GM21576 (cell line): ENCODE results near the gene GFOD2.

Experiments
- ATAC-seq: cut with Tn5 transposase; IDR thresholded peaks from one replicate; pipeline ENCODE4 v1.9.1; 2021; ENCODE audit warnings: mild to moderate bottlenecking, moderate library complexity; ENCODE audit not compliant: unreplicated experiment

The GFOD2 gene

DNA sequence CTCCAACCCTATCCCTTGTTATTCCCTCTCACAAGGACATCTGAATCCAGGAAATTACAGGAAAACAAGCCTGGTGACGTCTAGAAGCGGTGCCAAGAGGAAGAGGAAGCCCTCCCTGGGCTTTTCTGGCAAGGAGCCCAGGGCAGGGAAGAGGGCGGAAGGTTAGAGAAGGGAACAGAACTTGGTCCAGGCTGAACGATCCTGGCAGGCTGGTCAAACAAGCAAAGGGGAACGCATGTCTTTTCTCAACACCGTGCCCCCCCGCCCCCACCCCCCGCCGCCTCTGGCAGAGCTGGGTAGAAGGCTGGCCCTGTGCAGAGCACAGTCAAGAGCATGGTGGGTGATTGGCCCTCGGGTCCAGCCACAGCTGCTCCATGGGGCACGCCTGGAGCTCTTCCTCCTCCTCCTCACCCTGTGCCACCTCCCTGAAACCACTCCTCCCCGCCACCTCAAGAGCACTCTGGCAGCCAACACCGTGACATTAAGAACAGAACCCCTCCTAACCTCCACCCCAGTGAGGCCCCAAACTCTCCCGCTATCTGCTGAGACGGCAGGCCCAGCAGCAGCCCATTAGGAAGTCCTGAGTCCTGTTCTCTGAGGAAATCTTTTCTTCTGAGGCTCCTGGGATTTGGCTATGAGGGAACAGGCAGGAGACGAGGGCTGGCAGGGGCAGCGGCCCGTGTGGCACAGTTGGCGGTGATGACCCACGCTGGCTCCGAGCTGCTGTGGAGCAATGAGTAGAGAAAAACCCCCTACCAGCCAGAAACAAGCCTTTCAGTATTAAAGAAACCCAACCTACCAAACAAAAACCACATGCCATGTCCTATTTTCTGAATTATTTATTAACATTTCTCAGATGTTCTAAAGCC is 45.2 kb downstream of the GFOD2 start:
- no peak for ATAC-seq

GRCh38 chr16:67672739-67673662 is 46.1 kb downstream of the GFOD2 start:
- ATAC-seq = no peak

- no peak for ATAC-seq
These were observed 46.8 kb downstream of the GFOD2 start for GRCh38 chr16:67672306-67672705.

DNA sequence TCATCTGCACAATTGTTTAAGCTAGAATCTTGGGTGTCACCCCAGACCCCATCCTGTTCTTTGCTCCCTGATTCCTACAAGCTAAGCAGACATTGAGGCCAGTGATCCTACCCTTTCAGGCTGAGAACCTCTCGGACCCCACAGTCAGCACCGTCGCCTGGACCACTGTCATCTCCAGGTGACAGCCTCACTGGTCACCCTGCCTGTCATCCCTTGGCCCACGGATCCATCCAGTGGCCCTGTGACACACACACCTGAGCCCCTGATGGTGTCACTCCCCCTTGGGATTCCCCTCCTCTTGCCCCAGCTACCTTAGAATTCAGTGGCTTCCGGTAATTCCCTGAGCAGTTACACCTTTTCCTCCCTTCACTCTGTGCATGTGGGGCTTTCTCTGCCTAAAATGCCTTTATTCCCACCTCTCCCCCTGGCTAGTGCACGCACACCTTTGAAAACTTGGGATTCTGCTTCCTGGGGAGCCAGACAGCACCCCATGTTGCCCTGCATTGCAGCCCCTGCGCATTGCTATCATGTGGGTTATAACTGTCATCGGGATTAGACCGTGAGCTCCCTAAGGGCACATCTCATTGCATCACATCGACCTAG is 49.5 kb downstream of the GFOD2 start:
- ATAC-seq = no peak

DNA sequence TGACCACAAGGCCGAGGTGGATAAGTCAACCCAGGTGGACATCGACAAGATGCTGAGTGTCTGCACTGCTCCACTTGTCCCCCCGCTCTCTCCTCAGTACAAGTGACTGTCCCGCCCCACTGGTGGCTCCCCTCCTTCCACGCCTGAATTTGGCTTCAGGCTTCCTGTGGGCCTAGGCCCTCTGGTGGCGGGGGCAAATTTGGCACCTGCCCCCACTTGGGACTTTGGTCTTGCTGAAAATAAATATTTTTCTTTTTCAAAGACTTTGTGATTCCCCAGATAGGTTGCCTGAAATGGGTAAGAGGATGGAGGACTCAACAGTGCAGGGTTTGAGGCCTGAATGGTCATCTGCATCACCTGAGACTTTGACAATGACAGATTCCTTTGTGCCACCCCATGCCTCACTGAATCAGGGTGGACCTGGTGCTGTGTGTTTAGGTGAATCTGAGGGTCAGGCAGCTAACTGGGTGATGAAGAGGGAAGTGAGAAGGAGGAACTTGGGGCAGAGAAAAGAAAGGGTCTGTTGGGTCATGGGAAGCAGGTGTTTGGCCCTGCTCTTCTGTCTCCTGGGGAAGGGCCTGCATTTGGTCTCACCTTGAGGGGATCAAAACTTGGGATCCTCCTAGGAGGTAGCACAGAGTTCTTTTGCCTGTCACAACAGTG is 50.5 kb downstream of the GFOD2 start:
- no peak for ATAC-seq

DNA sequence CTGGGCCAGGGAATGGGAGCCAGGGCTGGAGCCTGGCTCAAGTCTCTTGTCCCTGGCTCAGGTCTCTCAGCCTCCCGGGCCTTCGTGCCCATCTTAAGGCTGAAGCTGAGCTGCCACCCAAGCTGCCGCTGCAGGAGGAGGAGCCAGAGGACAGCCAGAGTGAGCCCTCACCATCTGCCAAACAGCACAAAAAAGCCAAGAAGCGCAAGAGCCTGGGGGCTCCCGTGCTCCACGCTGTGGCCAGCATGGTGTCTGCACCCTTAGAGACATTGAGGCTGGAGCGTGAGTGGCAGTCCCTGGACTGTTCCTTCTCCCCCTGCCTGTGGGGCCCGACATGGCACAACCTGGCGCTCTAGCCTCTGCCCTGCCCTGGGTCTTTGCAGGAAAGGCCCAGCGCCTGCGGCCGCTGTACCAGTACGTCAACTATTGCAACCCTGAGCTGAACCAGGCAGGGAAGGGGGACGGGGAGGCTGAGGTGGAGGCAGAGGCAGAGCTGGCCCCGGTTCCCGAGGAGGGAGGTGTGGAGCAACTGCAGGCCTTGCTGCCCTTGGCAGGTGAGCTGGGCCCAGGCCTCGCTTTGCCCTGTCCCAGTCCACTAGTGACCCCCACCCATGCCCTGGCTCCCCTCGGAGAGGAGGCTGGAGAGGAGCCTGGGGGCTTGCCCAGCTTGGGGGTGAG is 51.2 kb downstream of the GFOD2 start:
- ATAC-seq = peak; percentile 65

DNA sequence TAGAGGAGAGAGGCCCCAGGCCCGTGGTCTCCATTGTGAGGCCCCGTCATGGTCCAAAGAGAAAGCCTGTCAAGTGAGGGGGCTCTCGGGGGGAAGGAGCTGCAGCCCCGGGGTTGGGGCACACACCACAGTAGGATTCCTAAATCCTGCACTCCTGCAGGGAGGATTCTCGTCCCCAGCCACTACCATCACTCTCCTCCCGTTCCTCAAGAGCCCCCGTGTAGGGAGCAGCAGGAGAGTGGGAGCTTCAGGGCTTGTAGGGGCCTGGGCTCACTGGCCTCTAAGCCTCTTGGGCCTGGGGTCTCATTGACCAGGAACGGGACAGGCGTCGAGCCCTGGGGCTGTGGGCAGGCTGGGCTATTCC is 51.7 kb downstream of the GFOD2 start:
- ATAC-seq = no peak

- peak; percentile 52 for ATAC-seq
These were observed 52.3 kb downstream of the GFOD2 start, which contains the start of the genes C16orf86 and ENKD1 for GRCh38 chr16:67666559-67667452. Gene C16orf86 (plus strand): TSS chr16:67666814. CDS start chr16:67666971, 157 bp downstream. Gene ENKD1 (minus strand): TSS chr16:67666750. CDS start chr16:67666442, 308 bp downstream.

DNA sequence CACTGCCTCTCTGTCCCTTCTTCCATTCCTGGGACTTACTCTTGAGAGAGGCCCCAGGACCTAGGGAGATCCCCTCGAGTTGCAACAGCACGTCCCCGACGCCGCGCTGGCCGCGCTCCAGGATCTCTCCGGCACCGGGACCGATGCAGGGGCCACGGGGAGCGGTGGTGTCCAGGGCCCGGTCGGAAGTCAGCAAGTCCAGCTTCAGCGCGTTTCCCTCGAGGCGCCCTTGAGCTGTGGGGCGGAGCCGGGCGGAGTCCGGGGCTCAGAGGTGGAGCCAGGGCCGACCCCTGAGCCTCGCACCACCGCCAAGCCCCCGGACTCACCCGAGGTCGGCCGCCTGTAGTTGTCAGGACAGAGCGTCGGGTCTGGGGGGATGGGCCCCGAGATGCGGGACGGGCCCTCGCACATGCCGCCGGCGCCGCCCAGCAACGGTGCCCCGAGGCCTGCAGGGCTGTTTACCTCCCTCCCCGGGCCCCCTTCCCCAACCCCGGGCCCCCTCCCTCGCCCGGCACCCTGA is 53.0 kb downstream of the GFOD2 start:
- ATAC-seq = no peak

DNA sequence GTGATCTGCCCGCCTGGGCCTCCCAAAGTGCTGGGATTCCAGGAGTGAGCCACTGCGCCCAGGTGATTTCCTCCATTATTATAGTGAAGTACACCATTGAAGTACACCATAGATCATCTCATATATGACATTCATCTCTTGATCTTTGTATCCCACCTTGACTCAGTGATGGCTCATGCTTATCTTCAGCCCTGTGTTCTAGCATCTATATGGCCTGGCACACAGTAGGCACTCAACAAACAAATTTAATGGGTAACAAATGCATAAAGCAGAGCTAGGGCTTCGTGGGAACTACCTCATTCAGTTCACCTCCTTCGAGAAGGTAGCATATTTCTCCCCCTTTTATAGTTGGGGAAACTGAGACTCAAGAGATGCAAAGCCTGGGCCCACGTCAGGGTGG is 53.5 kb downstream of the GFOD2 start:
- no peak for ATAC-seq

- no peak for ATAC-seq
These were observed 54.2 kb downstream of the GFOD2 start for GRCh38 chr16:67664871-67665270.

- ATAC-seq = no peak
These were observed 54.9 kb downstream of the GFOD2 start for GRCh38 chr16:67664258-67664657.

DNA sequence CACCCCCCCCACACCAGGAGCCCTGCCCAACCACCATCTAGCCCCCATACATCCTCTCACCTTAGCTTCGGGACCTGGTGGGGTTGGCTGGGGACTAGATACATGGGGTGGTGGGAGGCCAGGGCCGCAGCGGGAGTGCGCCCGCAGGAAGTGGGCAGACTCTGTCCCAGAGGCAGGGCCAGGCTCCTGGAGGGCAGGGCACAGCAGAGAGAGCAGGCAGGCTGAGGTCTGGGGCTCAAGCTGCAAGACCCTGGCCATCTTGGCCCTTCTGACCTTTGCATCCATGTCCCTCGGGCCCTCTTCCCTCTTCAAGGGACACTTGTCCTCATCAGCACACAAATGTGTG is 55.3 kb downstream of the GFOD2 start:
- no peak for ATAC-seq

- ATAC-seq = no peak
These were observed 55.8 kb downstream of the GFOD2 start for GRCh38 chr16:67663151-67663876.

DNA sequence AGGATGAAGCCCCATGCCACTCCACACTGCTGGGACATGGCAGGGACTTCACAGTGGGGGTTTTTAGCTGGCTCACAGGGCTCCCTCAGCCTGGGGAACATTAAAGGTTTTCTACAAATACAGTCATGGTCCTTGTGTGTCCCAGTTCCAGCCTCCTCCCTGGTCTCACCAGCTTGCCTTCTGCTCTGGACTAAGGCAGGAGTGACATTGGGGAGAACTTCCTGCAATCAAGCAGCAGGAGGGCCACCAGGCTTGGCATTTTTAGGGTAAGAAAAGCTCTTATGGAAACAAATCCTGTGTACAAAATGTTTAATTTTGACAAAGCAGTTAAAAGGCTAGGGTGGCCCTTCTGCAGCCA is 56.5 kb downstream of the GFOD2 start:
- no peak for ATAC-seq

DNA sequence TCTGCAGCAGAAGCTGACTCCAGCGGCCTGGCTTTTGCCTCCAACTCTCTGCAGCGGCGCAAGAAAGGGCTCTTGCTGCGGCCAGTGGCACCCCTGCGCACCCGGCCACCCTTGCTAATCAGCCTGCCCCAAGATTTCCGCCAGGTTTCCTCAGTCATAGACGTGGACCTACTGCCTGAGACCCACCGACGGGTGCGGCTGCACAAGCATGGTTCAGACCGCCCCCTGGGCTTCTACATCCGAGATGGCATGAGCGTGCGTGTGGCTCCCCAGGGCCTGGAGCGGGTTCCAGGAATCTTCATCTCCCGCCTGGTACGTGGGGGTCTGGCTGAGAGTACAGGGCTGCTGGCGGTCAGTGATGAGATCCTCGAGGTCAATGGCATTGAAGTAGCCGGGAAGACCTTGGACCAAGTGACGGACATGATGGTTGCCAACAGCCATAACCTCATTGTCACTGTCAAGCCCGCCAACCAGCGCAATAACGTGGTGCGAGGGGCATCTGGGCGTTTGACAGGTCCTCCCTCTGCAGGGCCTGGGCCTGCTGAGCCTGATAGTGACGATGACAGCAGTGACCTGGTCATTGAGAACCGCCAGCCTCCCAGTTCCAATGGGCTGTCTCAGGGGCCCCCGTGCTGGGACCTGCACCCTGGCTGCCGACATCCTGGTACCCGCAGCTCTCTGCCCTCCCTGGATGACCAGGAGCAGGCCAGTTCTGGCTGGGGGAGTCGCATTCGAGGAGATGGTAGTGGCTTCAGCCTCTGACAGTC is 57.0 kb downstream of the GFOD2 start:
- no peak for ATAC-seq

GRCh38 chr16:67661101-67661761 is 57.9 kb downstream of the GFOD2 start:
- ATAC-seq = no peak
